ENCODE results near the gene DPM3. TPM values are rescaled to one million over a fixed set of nuclear protein-coding genes. Genes with fewer than 3 reads are reported as not detected.

The DPM3 gene
- total and polyA plus RNA-seq, 9 of the 15 experiments (the other 6 are each of a cell fraction or from before 2014, with no cell fraction given): 3.7 to 120 (median 36.4) TPM

DNA sequence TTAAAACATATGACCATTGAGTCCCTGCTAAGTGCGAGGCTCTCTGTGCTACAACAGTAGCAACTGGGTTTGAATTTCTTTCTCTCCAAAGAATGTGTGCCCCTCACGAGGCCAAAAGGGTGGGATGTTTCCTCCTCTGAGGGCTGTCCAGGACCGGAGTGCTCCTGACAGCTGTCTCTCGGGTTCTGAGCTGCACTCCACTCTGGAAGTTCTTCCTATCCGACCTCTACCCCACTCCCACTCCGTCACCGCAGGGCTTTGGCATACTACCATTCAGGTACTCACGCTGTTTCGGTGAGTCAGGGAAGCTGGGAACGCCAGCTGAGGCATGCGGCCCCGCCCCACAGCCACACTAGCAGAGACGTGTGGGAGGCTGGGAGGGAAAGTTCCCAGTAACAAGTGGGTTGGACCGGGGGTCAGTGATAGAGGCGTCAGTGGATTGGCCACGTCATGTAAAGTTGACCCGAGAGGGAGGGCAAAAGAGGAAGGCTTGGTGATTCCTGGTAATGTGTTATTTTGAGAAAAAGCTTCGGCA is 5.4 kb downstream of the DPM3 start (continued):
- TF ChIP-seq SREBF1 (IDR thresholded peaks at IDR 0.05; ENCODE audit: borderline replicate concordance, low read depth, low read length) (no peak), GTF2E2 (tag; IDR thresholded peaks at IDR 0.05) (0 out of 2 replicates have a peak, but pooled peaks have one; percentile 13), ZNF134 (CRISPR knock-in tag; conservative IDR thresholded peaks at IDR 0.05) (no peak), MGA (IDR thresholded peaks at IDR 0.05) (peak; percentile 57), XRCC4 (IDR thresholded peaks at IDR 0.05; ENCODE audit: extremely low read depth, insufficient read depth, insufficient read length) (no peak), NCOR1 (IDR thresholded peaks at IDR 0.05) (peak; percentile 52; the same call in 1 of the 2 replicates), AFF1 (IDR thresholded peaks at IDR 0.05; ENCODE audit: low read depth in 1 of 2, partially characterized antibody in 2 of 2) (peak in 1 of 2 experiments; percentile 40), STAT5B (CRISPR knock-in tag; IDR thresholded peaks at IDR 0.05) (no peak), NFXL1 (CRISPR knock-in tag; IDR thresholded peaks at IDR 0.05) (no peak)
- TF ChIP-seq, protein P1, sequence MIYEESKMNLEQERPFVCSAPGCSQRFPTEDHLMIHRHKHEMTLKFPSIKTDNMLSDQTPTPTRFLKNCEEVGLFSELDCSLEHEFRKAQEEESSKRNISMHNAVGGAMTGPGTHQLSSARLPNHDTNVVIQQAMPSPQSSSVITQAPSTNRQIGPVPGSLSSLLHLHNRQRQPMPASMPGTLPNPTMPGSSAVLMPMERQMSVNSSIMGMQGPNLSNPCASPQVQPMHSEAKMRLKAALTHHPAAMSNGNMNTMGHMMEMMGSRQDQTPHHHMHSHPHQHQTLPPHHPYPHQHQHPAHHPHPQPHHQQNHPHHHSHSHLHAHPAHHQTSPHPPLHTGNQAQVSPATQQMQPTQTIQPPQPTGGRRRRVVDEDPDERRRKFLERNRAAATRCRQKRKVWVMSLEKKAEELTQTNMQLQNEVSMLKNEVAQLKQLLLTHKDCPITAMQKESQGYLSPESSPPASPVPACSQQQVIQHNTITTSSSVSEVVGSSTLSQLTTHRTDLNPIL (CRISPR knock-in tag; IDR thresholded peaks at IDR 0.05): no peak

All from K562 (cell line).